OCI-LY1 (cell line): Measurements from ENCODE around the gene PCK2.

Source experiments
- H2AFZ ChIP-seq: fragments of 200-600 bp; sonication (generic), shearing (Covaris generic); 2 replicates; pipeline ENCODE4 v1.6.0; 2014; ENCODE audit warnings: antibody characterized with exemption, mild to moderate bottlenecking, low read length
- H3F3A ChIP-seq: fragments of 200-600 bp; sonication (generic), shearing (Covaris generic); 2 replicates; pipeline ENCODE4 v1.6.0; 2014; ENCODE audit warnings: mild to moderate bottlenecking, antibody characterized with exemption, low read length, moderate library complexity; ENCODE audit not compliant: insufficient read depth
- H3K27ac ChIP-seq: fragments of 200-600 bp; sonication (generic); 2 replicates; pipeline ENCODE4 v1.5.1; 2014; ENCODE audit warnings: low read length, mixed run types, mild to moderate bottlenecking, low read depth; ENCODE audit not compliant: poor library complexity, severe bottlenecking
- H3K27me3 ChIP-seq: fragments of 200-600 bp; sonication (generic); 2 replicates; pipeline ENCODE4 v1.6.0; 2014; ENCODE audit warnings: antibody characterized with exemption, mild to moderate bottlenecking, low read length, moderate library complexity; ENCODE audit not compliant: insufficient read depth
- H3K36me3 ChIP-seq: fragments of 200-600 bp; sonication (generic); 2 replicates; pipeline ENCODE4 v1.6.1; 2014; ENCODE audit warnings: mild to moderate bottlenecking, antibody characterized with exemption, low read length, moderate library complexity, mixed read lengths; ENCODE audit not compliant: insufficient read depth
- H3K4me1 ChIP-seq: fragments of 200-600 bp; sonication (generic); 2 replicates; pipeline ENCODE4 v1.5.1; 2014; ENCODE audit warnings: mild to moderate bottlenecking, low read length, moderate library complexity; ENCODE audit not compliant: insufficient read depth, severe bottlenecking
- H3K4me2 ChIP-seq: fragments of 200-600 bp; sonication (generic), shearing (Covaris generic); 2 replicates; pipeline ENCODE4 v1.6.1; 2014; ENCODE audit warnings: low read length
- H3K4me3 ChIP-seq: fragments of 200-600 bp; sonication (generic); 2 replicates; pipeline ENCODE4 v1.5.1; 2014; ENCODE audit warnings: low read length, low read depth, mild to moderate bottlenecking, mixed read lengths; ENCODE audit not compliant: poor library complexity, severe bottlenecking
- H3K79me2 ChIP-seq: fragments of 200-600 bp; shearing (Covaris generic); 2 replicates; pipeline ENCODE4 v1.6.1; 2016; ENCODE audit warnings: mixed run types, low read length, mixed read lengths; ENCODE audit not compliant: insufficient read depth
- H3K9ac ChIP-seq: fragments of 200-600 bp; sonication (generic), shearing (Covaris generic); 2 replicates; pipeline ENCODE4 v1.6.1; 2014; ENCODE audit warnings: mild to moderate bottlenecking, low read length, mixed read lengths
- H3K9me2 ChIP-seq: fragments of 200-600 bp; sonication (generic), shearing (Covaris generic); 2 replicates; pipeline ENCODE4 v1.6.1; 2014; ENCODE audit warnings: low read depth, mild to moderate bottlenecking, low read length, mixed read lengths
- H3K9me3 ChIP-seq: fragments of 200-600 bp; shearing (Covaris generic); 2 replicates; pipeline ENCODE4 v1.6.1; 2014; ENCODE audit warnings: low read length, mixed read lengths
- H4K20me1 ChIP-seq: fragments of 200-600 bp; sonication (generic), shearing (Covaris generic); 2 replicates; pipeline ENCODE4 v1.6.0; 2016; ENCODE audit warnings: mild to moderate bottlenecking, low read length; ENCODE audit not compliant: insufficient read depth
- CTCF ChIP-seq: fragments of 200-600 bp; sonication (generic), shearing (Covaris generic); IDR thresholded peaks from 2 replicates; pipeline ENCODE4 v1.5.1; 2017; ENCODE audit warnings: mild to moderate bottlenecking, antibody characterized with exemption, low read length, moderate library complexity, mixed read lengths
- EZH2 ChIP-seq: fragments of 200-600 bp; sonication (generic), shearing (Covaris generic); IDR thresholded peaks from 2 replicates; pipeline ENCODE4 v1.8.0; 2017; ENCODE audit warnings: borderline replicate concordance, mixed run types, mild to moderate bottlenecking, antibody characterized with exemption, low read length, moderate library complexity, mixed read lengths

Gene PCK2

GRCh38 chr14:24060443-24060842, 33.7 kb upstream of the PCK2 start:
- H3K4me3 ChIP-seq = no peak overlapping the region
- H3K27ac ChIP-seq = no peak overlapping the region
- H3K4me2 ChIP-seq = no peak overlapping the region
- no peaks in the 10 kb centered on the region for H4K20me1 ChIP-seq
- H3K36me3 ChIP-seq = no peaks in the 10 kb centered on the region
- no peak overlapping the region for H2AFZ ChIP-seq
- H3K4me1 ChIP-seq = no peaks in the 10 kb centered on the region
- no peaks in the 10 kb centered on the region for H3K27me3 ChIP-seq
- TF ChIP-seq CTCF = no peak
- no peak for TF ChIP-seq EZH2
- no peaks in the 10 kb centered on the region for H3K79me2 ChIP-seq
- no peaks in the 10 kb centered on the region for H3K9me3 ChIP-seq
- H3K9ac ChIP-seq = no peak overlapping the region
- no peaks in the 10 kb centered on the region for H3K9me2 ChIP-seq
- no peaks in the 10 kb centered on the region for H3F3A ChIP-seq

DNA sequence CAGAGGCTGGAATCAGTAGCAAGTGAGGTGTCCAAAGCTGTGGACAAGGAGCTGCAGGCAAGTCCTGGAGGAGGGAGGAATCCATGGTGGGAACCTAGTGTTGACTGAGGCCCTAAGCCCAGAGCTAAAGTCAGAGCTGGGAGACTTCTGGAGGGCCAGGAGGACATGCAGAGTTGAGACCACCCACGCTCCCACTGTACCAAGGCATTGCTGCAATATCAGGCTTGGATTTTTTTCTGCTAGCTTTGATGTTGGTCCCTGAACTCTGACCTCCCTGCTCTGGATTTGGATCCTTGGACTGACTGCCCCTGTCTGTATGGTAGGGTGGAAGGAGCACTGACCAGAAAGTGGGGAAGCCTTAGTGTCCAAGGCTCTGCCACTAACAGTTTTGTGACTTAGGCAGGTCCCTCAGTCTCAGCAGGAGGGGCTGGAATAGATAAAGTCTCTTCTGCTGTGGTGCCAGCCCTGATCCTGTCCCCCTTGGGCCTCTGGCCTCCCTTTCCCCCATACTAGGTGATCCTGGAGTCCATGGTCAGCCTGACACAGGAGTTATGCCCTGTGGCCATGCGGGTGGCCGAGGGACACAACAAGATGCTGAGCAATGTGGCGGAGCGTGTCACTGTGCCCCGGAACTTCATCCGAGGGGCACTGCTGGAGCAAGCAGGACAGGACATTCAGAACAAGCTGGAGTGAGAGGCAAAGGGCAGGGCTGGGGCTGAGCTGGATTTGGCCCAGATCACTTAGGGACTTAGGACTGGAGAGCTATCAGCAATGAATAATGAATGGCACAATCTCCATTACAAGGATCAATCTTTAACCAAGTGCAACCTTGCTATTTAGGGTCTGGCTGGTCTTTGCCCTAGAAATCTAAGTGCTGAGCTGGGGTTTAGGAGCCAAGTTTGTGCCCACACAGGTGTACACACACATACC, 32.9 kb upstream of the PCK2 start:
- H3K27me3 ChIP-seq = no peaks in the 10 kb centered on the region
- H3K9me3 ChIP-seq = no peaks in the 10 kb centered on the region
- H3K79me2 ChIP-seq = no peaks in the 10 kb centered on the region
- no peaks in the 10 kb centered on the region for H4K20me1 ChIP-seq
- no peak overlapping the region for H3K27ac ChIP-seq
- H3F3A ChIP-seq = no peaks in the 10 kb centered on the region
- H3K9ac ChIP-seq = no peak overlapping the region
- no peak overlapping the region for H3K4me2 ChIP-seq
- no peaks in the 10 kb centered on the region for H3K36me3 ChIP-seq
- no peaks in the 10 kb centered on the region for H3K4me1 ChIP-seq
- H3K9me2 ChIP-seq = no peaks in the 10 kb centered on the region
- H2AFZ ChIP-seq = no peak overlapping the region
- H3K4me3 ChIP-seq = no peak overlapping the region
- no peak for TF ChIP-seq CTCF
- no peak for TF ChIP-seq EZH2

DNA sequence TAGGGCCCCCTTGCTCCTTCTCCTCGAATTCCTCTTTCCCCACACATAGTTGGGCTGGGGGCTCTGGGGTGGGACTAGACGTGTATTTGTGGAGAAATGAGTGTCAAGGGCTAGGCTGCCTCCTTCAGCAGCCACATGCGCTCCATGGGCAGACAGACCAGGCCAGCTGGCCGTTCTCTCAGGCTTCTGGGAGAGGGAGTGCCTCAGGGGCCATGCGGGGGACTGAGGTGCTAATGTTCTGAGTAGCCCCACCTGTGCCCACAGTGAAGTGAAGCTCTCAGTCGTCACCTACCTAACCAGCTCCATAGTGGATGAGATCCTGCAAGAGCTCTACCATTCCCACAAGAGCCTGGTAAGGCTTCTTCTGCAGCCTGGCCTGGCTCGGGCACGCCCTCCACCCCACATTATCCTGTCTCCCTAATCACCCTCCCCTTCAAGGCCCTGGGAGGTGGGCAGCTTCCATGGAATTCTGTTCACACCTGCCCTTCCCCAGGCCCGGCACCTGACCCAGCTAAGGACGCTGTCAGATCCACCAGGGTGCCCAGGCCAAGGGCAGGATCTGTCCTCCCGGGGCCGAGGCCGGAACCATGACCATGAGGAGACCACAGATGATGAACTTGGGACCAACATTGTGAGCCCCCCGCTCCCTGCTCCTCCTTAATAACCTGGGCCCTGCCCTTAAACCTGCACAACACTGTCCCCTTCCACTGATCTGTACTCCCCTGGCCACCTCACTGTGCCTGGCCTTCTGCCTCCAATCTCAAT, 31.7 kb upstream of the PCK2 start:
- Histone ChIP-seq H3K27ac (no peak overlapping the region), H3K9ac (no peak overlapping the region), H3K9me3 (no peaks in the 10 kb centered on the region), H3K79me2 (no peaks in the 10 kb centered on the region), H3K4me1 (no peaks in the 10 kb centered on the region), H3K4me2 (no peak overlapping the region), H4K20me1 (no peaks in the 10 kb centered on the region), H3K4me3 (no peak overlapping the region), H2AFZ (no peak overlapping the region), H3K9me2 (no peaks in the 10 kb centered on the region), H3K27me3 (0 out of 2 replicates have a peak, but pooled peaks cover 5% of the 10 kb centered on the region), H3F3A (no peaks in the 10 kb centered on the region), H3K36me3 (no peaks in the 10 kb centered on the region)
- TF ChIP-seq CTCF (no peak), EZH2 (no peak)
